Measurements from ENCODE around the gene PEX5L.

GRCh38 chr3:179927191-179927590 is 109.5 kb downstream of the PEX5L start:
- TF ChIP-seq CTCF (IDR thresholded peaks at IDR 0.05) (no peak), EP300 (IDR thresholded peaks at IDR 0.05) (no peak), POLR2A (IDR thresholded peaks at IDR 0.05) (no peak), POLR2AphosphoS5 (IDR thresholded peaks at IDR 0.05) (no peak)

Data from stomach (tissue), 4 donors.